Brain microvascular endothelial cell (primary cell): ENCODE measurements around the gene TFAP2E.

ENCODE experiments used
- DNase-seq: peaks from one replicate; pipeline ENCODE4 v3.0.0-alpha.2; 2020
- H3K27ac ChIP-seq: fragments of 250-450 bp; sonication (Bioruptor Pico); 2 replicates; pipeline ENCODE4 v1.5.1; 2020; ENCODE audit warnings: mild to moderate bottlenecking, moderate library complexity
- H3K27me3 ChIP-seq: fragments of 250-450 bp; sonication (Bioruptor Pico); replicated peaks from 2 replicates; pipeline ENCODE4 v1.5.1; 2020; ENCODE audit warnings: mild to moderate bottlenecking
- H3K36me3 ChIP-seq: fragments of 250-450 bp; sonication (Bioruptor Pico); replicated peaks from 2 replicates; pipeline ENCODE4 v1.5.1; 2020; ENCODE audit warnings: mild to moderate bottlenecking
- H3K4me3 ChIP-seq: 2 replicates; pipeline ENCODE4 v1.5.1; 2011; ENCODE audit warnings: low read depth, mild to moderate bottlenecking, control low read depth, low read length, moderate library complexity
- in situ Hi-C: cut with HindIII; loops from 2 replicates; pipeline ENCODE4 v1.10.0; 2017; ENCODE audit warnings: low sequenced_read_pairs, low pct_ligation_motif_present
- TF ChIP-seq, protein P1 (sequence below): IDR thresholded peaks from 2 replicates; pipeline ENCODE4 v1.5.1; 2011; ENCODE audit warnings: low read depth, mild to moderate bottlenecking, moderate library complexity, low read length, control low read depth, inconsistent platforms; ENCODE audit errors: missing control alignments

Gene TFAP2E

DNA sequence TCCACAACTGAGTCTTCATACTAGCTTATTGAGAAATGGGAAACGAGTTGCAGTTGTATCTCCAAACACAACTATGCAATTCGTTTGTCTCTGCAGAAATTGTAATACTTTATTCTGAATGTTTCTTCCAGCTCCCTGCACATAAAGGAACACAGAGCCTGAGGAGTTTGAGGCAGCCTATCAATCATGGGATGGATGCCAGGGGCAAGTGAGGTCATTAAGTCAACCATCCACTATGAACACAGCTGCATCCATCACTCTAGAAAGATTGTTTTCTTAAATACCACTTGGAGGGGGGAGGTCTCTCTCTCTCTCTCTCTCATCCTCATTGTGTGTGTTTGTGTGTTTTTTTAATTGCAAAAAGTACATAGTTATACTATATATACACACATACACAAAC, 71.1 kb downstream of the TFAP2E start:
- in situ Hi-C loops: no loop called here
- Histone ChIP-seq H3K27me3 (peaks cover 6% of the 10 kb centered on the region), H3K4me3 (no peak overlapping the region), H3K27ac (no peak overlapping the region), H3K36me3 (no peaks in the 10 kb centered on the region)
- DNase-seq: no peak
- TF ChIP-seq, protein P1, sequence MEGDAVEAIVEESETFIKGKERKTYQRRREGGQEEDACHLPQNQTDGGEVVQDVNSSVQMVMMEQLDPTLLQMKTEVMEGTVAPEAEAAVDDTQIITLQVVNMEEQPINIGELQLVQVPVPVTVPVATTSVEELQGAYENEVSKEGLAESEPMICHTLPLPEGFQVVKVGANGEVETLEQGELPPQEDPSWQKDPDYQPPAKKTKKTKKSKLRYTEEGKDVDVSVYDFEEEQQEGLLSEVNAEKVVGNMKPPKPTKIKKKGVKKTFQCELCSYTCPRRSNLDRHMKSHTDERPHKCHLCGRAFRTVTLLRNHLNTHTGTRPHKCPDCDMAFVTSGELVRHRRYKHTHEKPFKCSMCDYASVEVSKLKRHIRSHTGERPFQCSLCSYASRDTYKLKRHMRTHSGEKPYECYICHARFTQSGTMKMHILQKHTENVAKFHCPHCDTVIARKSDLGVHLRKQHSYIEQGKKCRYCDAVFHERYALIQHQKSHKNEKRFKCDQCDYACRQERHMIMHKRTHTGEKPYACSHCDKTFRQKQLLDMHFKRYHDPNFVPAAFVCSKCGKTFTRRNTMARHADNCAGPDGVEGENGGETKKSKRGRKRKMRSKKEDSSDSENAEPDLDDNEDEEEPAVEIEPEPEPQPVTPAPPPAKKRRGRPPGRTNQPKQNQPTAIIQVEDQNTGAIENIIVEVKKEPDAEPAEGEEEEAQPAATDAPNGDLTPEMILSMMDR: no peak
